OCI-LY1 (cell line): ENCODE measurements around the gene RERG.
"Not testable (repeated sequence)": the region's sequence is repeated elsewhere in the genome, so short reads cannot be mapped to it uniquely, and the experiment has no call there.

Experiments
- CTCF ChIP-seq: fragments of 200-600 bp; sonication (generic), shearing (Covaris generic); IDR thresholded peaks from 2 replicates; pipeline ENCODE4 v1.5.1; 2017; ENCODE audit warnings: mild to moderate bottlenecking, antibody characterized with exemption, low read length, moderate library complexity, mixed read lengths
- EZH2 ChIP-seq: fragments of 200-600 bp; sonication (generic), shearing (Covaris generic); IDR thresholded peaks from 2 replicates; pipeline ENCODE4 v1.8.0; 2017; ENCODE audit warnings: borderline replicate concordance, mixed run types, mild to moderate bottlenecking, antibody characterized with exemption, low read length, moderate library complexity, mixed read lengths

GRCh38 chr12:15077751-15078150, 143.5 kb downstream of the RERG start:
- TF ChIP-seq EZH2, CTCF: not testable (repeated sequence)
